Transverse colon (tissue), 4 donors: ENCODE data around the gene RTP3. TPM values are rescaled to one million over a fixed set of nuclear protein-coding genes. Genes with fewer than 3 reads are reported as not detected.

ENCODE experiments used
- DNase-seq: peaks from one replicate; pipeline ENCODE4 v3.0.0-alpha.2; 2019
- H3K27ac ChIP-seq, 4 donors: fragments of 200-600 bp; sonication (generic); 2 replicates each; pipeline ENCODE4 v1.5.1; 2016 to 2018; ENCODE audit warnings: inconsistent platforms in 4 of 4
- H3K27me3 ChIP-seq: fragments of 200-600 bp; sonication (generic); 2 replicates; pipeline ENCODE4 v1.5.1; 2017; ENCODE audit warnings: inconsistent platforms
- H3K36me3 ChIP-seq, 4 donors: fragments of 200-600 bp; sonication (generic); 2 replicates each; pipeline ENCODE4 v1.5.1; 2017 to 2019; ENCODE audit warnings: inconsistent platforms in 4 of 4
- H3K4me1 ChIP-seq, 4 donors: fragments of 200-600 bp; sonication (generic); 2 replicates each; pipeline ENCODE4 v1.5.1; 2017 to 2020; ENCODE audit warnings: inconsistent platforms in 4 of 4
- H3K4me3 ChIP-seq, 4 donors: fragments of 200-600 bp; sonication (generic); 1 replicate in 1 of 4; 2 replicates in 3 of 4; pipeline versions ENCODE4 v1.5.1 to v1.6.1; 2017 to 2019; ENCODE audit warnings: inconsistent platforms in 4 of 4
- H3K9me3 ChIP-seq, 2 donors: fragments of 200-600 bp; sonication (generic); 2 replicates each; pipeline ENCODE4 v1.5.1; 2017 to 2019; ENCODE audit warnings: inconsistent platforms in 2 of 2
- EP300 ChIP-seq: sonication (generic); formaldehyde crosslinking; IDR thresholded peaks from one replicate; pipeline ENCODE4 v1.6.1; 2017; ENCODE audit warnings: antibody characterized with exemption, low read depth
- POLR2A ChIP-seq: fragments of 450-650 bp; IDR thresholded peaks from one replicate; pipeline ENCODE4 v1.6.1; 2016; ENCODE audit warnings: antibody characterized with exemption, mild to moderate bottlenecking, moderate library complexity
- POLR2AphosphoS5 ChIP-seq, 3 donors: sonication (generic); formaldehyde crosslinking; IDR thresholded peaks; one replicate each; pipeline ENCODE4 v1.6.1; 2016; ENCODE audit warnings: antibody characterized with exemption in 3 of 3
- WGBS, 2 donors: methylation state at CpG; one replicate each; pipeline ENCODE4 v1.1.5; 2018; ENCODE audit warnings: low coverage in 1 of 2; 5-methylcytosine and 5-hydroxymethylcytosine counted together
- in situ Hi-C, 4 donors: fragments of 200-750 bp; cut with MboI; loops; one replicate each; pipeline versions ENCODE4 v1.15.0 to v1.15.1; 2017; ENCODE audit warnings: low sequenced_read_pairs in 3 of 4, low pct_ligation_motif_present in 1 of 4, low pct_unique_long_range_greater_than_20kb in 1 of 4
- intact Hi-C: fragments of 100-400 bp; cut with DNase I; formaldehyde crosslinking; loops from one replicate; pipeline ENCODE4 v1.15.1; 2023; ENCODE audit warnings: low total_unique reads
- total RNA-seq, 4 donors: library from RNA; depleted of rRNA; stranded (reverse); fragments of >200 nt; gene quantifications; one replicate each; pipeline ENCODE4 v1.1.0, GENCODE V29; 2016
- TF ChIP-seq, protein P1 (sequence below), 5 experiments: fragments of 200-600 bp in 3 of 5; fragments of 450-650 bp in 2 of 5; sonication (generic) in 3 of 5; IDR thresholded peaks; 1 replicate in 2 of 5; 2 replicates in 3 of 5; pipeline ENCODE4 v1.5.1; 2016 to 2017; ENCODE audit warnings: antibody characterized with exemption in 5 of 5, inconsistent platforms in 3 of 5, mild to moderate bottlenecking in 2 of 5, moderate library complexity in 1 of 5

The RTP3 gene
- total RNA-seq, 4 donors from 2014 or later, result not detected

DNA sequence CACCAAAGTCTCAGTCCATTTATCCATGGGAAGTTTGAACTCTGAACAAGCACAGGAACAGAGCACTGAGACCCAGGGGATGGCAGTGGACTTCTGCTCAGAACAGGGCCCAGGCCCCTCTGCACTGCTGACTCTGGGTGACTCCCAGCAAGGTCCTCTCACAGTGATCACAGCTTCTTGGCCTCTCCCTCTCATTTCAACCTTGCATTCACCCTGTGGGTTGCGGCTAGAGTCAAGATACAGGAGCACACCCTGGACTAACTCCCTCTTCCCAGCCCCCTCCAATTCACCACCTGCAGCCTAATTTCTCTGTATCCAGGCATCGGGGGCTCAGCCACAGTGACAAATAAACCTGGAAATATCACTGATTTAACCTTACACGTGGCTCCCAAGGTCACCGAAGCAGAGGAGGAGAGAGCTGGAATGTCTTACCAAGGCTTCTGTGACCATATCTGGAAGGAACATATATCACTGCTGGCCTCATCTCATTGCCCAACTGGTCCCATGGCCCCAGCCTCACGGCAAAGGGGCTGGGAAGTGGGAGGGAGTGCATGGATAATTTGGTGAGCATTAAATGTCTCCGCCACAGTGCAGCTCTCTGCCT, 1.2 kb downstream of the RTP3 start:
- Histone ChIP-seq H3K9me3 (no peaks in the 10 kb centered on the region), H3K27me3 (no peaks in the 10 kb centered on the region), H3K36me3 (no peaks in the 10 kb centered on the region), H3K27ac (no peak overlapping the region), H3K4me3 (no peak overlapping the region), H3K4me1 (no peaks in the 10 kb centered on the region)
- intact Hi-C loops, result no loop called here
- TF ChIP-seq POLR2AphosphoS5 (IDR thresholded peaks at IDR 0.05) (no peak), EP300 (no peak), POLR2A (no peak)
- TF ChIP-seq, protein P1, sequence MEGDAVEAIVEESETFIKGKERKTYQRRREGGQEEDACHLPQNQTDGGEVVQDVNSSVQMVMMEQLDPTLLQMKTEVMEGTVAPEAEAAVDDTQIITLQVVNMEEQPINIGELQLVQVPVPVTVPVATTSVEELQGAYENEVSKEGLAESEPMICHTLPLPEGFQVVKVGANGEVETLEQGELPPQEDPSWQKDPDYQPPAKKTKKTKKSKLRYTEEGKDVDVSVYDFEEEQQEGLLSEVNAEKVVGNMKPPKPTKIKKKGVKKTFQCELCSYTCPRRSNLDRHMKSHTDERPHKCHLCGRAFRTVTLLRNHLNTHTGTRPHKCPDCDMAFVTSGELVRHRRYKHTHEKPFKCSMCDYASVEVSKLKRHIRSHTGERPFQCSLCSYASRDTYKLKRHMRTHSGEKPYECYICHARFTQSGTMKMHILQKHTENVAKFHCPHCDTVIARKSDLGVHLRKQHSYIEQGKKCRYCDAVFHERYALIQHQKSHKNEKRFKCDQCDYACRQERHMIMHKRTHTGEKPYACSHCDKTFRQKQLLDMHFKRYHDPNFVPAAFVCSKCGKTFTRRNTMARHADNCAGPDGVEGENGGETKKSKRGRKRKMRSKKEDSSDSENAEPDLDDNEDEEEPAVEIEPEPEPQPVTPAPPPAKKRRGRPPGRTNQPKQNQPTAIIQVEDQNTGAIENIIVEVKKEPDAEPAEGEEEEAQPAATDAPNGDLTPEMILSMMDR (IDR thresholded peaks at IDR 0.05), result no peak
- in situ Hi-C loops, result no loop called here
- no peak for DNase-seq
- WGBS, 2 donors, result 68 to 87% methylated on average over 3 to 6 of the region's 6 CpGs

DNA sequence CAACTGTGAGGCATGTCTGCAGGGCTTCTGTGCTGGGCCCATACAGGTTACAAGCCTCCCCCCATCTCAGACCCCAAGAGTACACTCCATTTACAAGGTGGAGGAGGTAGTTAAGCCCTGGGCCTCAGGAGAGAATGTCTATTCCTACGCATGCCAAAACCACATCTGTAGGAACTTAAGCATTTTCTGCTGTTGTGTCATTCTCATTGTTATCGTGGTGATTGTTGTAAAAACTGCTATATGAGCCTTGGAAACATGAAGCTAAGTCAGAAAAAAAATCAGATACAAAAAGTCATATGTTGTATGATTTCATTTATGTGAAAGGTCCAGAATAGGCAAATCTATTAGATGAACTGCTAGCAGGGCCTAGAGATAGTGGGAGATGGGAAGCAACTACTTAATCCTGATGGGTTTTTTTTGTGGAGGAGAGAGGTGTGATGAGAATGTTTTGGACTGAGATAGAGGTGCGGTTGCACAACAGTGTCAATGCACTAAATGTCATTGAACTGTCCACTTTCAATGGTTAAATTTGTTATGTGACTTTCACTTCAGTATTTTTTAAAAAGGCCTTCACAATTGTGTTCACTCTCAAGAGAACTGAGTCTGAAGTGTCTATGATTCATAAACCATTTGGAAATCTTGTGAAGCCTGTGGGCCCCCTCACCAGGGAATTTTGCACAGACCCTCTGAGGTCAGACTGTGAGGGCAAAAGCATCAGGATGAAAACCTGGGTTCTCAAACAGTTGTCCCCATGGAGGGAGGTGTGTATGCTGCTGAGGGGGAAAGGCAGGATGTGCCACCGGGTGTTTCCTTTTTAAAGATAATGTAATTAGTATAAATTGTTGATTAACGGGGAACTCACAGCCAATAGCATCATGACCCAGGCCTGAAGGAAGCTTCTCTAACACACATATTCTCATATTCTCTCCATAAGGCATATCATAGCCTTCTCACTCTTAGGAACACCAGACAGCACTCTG, 3.2 kb downstream of the RTP3 start:
- 72 to 80% methylated on average over 3 to 5 of the region's 5 CpGs for WGBS, 2 donors
- in situ Hi-C loops, result loop anchor here in 2 of 4 donors (10.0 kb wide), 2 partner anchors 54 to 134 kb away; no protein-coding TSS in a partner anchor

DNA sequence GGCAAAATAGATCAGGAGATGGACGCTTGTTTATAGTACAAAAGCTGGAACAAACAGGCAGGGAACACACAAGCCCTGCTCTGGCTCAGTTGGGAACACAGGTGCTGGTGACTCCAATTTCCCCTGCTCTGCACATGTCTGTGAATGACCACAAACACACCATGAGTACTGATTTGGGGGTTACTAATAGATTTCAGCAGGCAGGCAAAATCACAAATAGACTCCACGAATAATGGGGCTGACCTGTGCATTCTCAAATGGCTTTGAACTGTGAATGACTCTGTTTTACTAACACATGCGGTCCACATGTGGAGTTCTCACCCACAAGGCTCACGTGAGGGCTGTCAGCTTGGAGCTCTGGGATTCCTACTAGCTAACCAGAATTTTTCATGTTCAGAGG, 3.9 kb downstream of the RTP3 start:
- TF ChIP-seq POLR2A (no peak), POLR2AphosphoS5 (IDR thresholded peaks at IDR 0.05) (no peak), EP300 (no peak)
- TF ChIP-seq, protein P1 (IDR thresholded peaks at IDR 0.05), result no peak
- intact Hi-C loops, result no loop called here

More for the DNA sequence above, 3.2 kb downstream of the RTP3 start:
- intact Hi-C loops, result no loop called here
- TF ChIP-seq POLR2AphosphoS5 (IDR thresholded peaks at IDR 0.05), result no peak
- TF ChIP-seq EP300, result no peak
- no peak for TF ChIP-seq POLR2A
- TF ChIP-seq, protein P1 (IDR thresholded peaks at IDR 0.05), result no peak
- no peaks in the 10 kb centered on the region for H3K36me3 ChIP-seq
- no peaks in the 10 kb centered on the region for H3K27me3 ChIP-seq
- H3K4me1 ChIP-seq, result no peaks in the 10 kb centered on the region
- DNase-seq, result no peak
- no peak overlapping the region for H3K4me3 ChIP-seq
- H3K27ac ChIP-seq, result no peak overlapping the region
- H3K9me3 ChIP-seq, result no peaks in the 10 kb centered on the region

DNA sequence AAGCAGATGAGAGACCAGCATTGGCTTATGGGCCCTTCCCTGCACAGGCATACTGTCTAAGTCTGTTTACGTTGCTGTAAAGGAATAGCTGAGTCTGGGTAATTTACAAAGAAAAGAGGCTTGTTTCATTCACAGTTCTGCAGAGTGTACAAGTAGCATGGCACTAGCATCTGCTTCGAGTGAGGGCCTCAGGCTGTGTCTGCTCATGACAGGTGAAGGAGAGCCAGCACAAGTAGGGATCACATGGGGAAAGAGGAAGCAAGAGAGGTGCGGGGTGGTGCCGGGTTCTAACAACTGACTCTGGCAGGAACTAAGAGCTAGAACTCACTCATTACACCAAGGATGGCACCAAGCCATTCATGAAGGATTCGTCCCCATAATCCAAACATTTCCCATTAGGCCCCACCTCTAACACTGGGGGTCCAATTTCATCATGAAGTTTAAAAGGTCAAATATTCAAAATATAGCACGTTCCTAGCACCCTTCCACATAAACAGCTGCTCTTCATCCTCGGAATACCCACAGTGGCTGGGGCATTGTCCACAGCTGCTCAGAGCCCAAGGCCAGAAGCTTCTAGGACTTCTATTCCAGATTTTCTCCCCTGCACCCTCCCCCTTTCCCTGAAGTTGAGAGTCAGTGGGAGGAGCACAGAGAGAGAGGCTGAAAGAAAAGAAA, 5.6 kb downstream of the RTP3 start:
- in situ Hi-C loops (loop anchor here in 2 of 4 donors (10.0 kb wide), 2 partner anchors 51 to 131 kb away; no protein-coding TSS in a partner anchor), intact Hi-C loops (no loop called here)
- TF ChIP-seq POLR2A, result no peak
- TF ChIP-seq, protein P1 (IDR thresholded peaks at IDR 0.05), result no peak
- no peak for TF ChIP-seq POLR2AphosphoS5 (IDR thresholded peaks at IDR 0.05)
- no peak for TF ChIP-seq EP300
- Histone ChIP-seq H3K27ac (no peak overlapping the region), H3K36me3 (no peaks in the 10 kb centered on the region), H3K4me1 (no peaks in the 10 kb centered on the region), H3K4me3 (no peak overlapping the region), H3K27me3 (no peaks in the 10 kb centered on the region), H3K9me3 (no peaks in the 10 kb centered on the region)
- DNase-seq, result no peak
- WGBS, 2 donors, result 76 to 87% methylated on average over 3 to 7 of the region's 7 CpGs

More for the DNA sequence above, 3.9 kb downstream of the RTP3 start:
- Histone ChIP-seq H3K4me3 (no peak overlapping the region), H3K27ac (no peak overlapping the region), H3K36me3 (no peaks in the 10 kb centered on the region), H3K9me3 (no peaks in the 10 kb centered on the region), H3K27me3 (no peaks in the 10 kb centered on the region), H3K4me1 (no peaks in the 10 kb centered on the region)
- in situ Hi-C loops, result loop anchor here in 2 of 4 donors (10.0 kb wide), 2 partner anchors 53 to 133 kb away; no protein-coding TSS in a partner anchor
- 69 to 89% methylated on average over 2 to 4 of the region's 4 CpGs for WGBS, 2 donors
- no peak for DNase-seq
